Loucy (cell line): ENCODE results near the gene HRH3.

Experiments used
- H2AFZ ChIP-seq: fragments of 200-600 bp; sonication (generic); 2 replicates; pipeline ENCODE4 v1.6.0; 2016; ENCODE audit warnings: antibody characterized with exemption, mild to moderate bottlenecking, low read length, moderate library complexity
- H3F3A ChIP-seq: fragments of 200-600 bp; 2 replicates; pipeline ENCODE4 v1.6.0; 2016; ENCODE audit warnings: antibody characterized with exemption, low read depth, mild to moderate bottlenecking
- H3K27me3 ChIP-seq: fragments of 200-600 bp; sonication (generic); 2 replicates; pipeline ENCODE4 v1.6.1; 2014; ENCODE audit warnings: low read length, mild to moderate bottlenecking; ENCODE audit not compliant: insufficient read depth, poor library complexity, severe bottlenecking
- H3K36me3 ChIP-seq: fragments of 200-600 bp; sonication (generic); 2 replicates; pipeline ENCODE4 v1.6.1; 2016; ENCODE audit warnings: low read length; ENCODE audit not compliant: insufficient read depth
- H3K4me1 ChIP-seq: fragments of 200-600 bp; sonication (generic); 2 replicates; pipeline ENCODE4 v1.5.1; 2014; ENCODE audit warnings: low read length, mild to moderate bottlenecking; ENCODE audit not compliant: insufficient read depth, poor library complexity, severe bottlenecking
- H3K4me2 ChIP-seq: fragments of 200-600 bp; sonication (generic); 2 replicates; pipeline ENCODE4 v1.6.0; 2014; ENCODE audit warnings: antibody characterized with exemption, low read length, low read depth, mild to moderate bottlenecking; ENCODE audit not compliant: poor library complexity, severe bottlenecking
- H3K4me3 ChIP-seq: fragments of 200-600 bp; sonication (generic); 2 replicates; pipeline ENCODE4 v1.5.1; 2014; ENCODE audit warnings: low read length, mild to moderate bottlenecking, mixed read lengths; ENCODE audit not compliant: poor library complexity, severe bottlenecking
- H3K79me2 ChIP-seq: fragments of 200-600 bp; sonication (generic); 2 replicates; pipeline ENCODE4 v1.6.1; 2014; ENCODE audit warnings: low read length; ENCODE audit not compliant: insufficient read depth
- H3K9ac ChIP-seq: fragments of 200-600 bp; sonication (generic); 2 replicates; pipeline ENCODE4 v1.6.0; 2014; ENCODE audit warnings: mild to moderate bottlenecking, low read depth, low read length, moderate library complexity; ENCODE audit not compliant: poor library complexity, severe bottlenecking
- H3K9me2 ChIP-seq: fragments of 200-600 bp; sonication (generic); replicated peaks from 2 replicates; pipeline ENCODE4 v1.6.1; 2016; ENCODE audit warnings: low read depth, low read length, mixed read lengths
- H3K9me3 ChIP-seq: fragments of 200-600 bp; sonication (generic); 2 replicates; pipeline ENCODE4 v1.6.1; 2014; ENCODE audit warnings: mild to moderate bottlenecking, antibody characterized with exemption, low read length, low read depth; ENCODE audit not compliant: insufficient read depth
- H4K20me1 ChIP-seq: fragments of 200-600 bp; sonication (generic); 2 replicates; pipeline ENCODE4 v1.6.0; 2014; ENCODE audit warnings: antibody characterized with exemption, low read length, mild to moderate bottlenecking; ENCODE audit not compliant: insufficient read depth, poor library complexity, severe bottlenecking
- CTCF ChIP-seq: fragments of 200-600 bp; sonication (generic); conservative IDR thresholded peaks from 2 replicates; pipeline ENCODE4 v1.5.1; 2014; ENCODE audit warnings: mild to moderate bottlenecking, antibody characterized with exemption, low read length
- EZH2phosphoT487 ChIP-seq: fragments of 200-600 bp; IDR thresholded peaks from 2 replicates; pipeline ENCODE4 v1.6.1; 2018; ENCODE audit warnings: antibody characterized with exemption, mild to moderate bottlenecking, moderate library complexity, borderline replicate concordance

Gene HRH3

DNA sequence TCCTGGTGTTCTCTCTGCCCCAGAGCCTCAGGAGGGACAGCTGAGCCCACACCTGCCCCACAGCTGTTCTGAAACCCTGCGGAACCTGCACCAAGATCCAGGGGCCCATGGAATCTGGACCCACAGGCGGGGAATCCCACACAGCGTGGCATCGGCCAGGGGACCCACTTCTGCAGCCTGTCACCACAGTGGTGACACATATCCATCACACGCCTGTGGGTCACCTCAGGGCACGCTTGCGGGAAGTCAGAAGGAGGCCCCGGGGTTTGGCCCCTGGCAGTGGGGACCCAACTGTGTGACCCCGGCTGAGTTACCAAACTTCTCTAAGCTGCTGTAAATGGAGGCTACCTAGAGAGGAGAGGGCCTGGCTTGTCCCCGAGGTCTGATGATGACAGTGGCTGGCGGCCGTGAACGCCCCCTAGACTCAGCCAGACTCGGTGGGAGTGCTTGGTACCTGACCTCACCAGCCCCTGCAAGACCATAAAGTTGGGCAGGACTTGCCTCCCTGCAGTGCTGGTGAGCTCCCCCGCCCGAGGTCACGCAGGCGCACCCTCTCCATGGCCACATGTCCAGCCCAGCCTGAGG lies 2.3 kb upstream of the HRH3 start:
- Histone ChIP-seq H2AFZ (no peak overlapping the region), H3K4me2 (no peak overlapping the region), H3K9me3 (no peaks in the 10 kb centered on the region), H3K27me3 (no peaks in the 10 kb centered on the region), H3K9ac (no peak overlapping the region), H3K36me3 (no peaks in the 10 kb centered on the region), H3F3A (no peaks in the 10 kb centered on the region), H3K4me3 (no peak overlapping the region), H4K20me1 (no peaks in the 10 kb centered on the region), H3K4me1 (no peaks in the 10 kb centered on the region), H3K79me2 (no peaks in the 10 kb centered on the region), H3K9me2 (no peaks in the 10 kb centered on the region)
- TF ChIP-seq CTCF (no peak), EZH2phosphoT487 (no peak)

GRCh38 chr20:62220666-62221568 lies 839 bp upstream of the HRH3 start:
- TF ChIP-seq CTCF, result no peak
- TF ChIP-seq EZH2phosphoT487, result no peak
- Histone ChIP-seq H3K4me1 (no peaks in the 10 kb centered on the region), H4K20me1 (no peaks in the 10 kb centered on the region), H3K27me3 (no peaks in the 10 kb centered on the region), H3K9me3 (no peaks in the 10 kb centered on the region), H3K9me2 (no peaks in the 10 kb centered on the region), H3F3A (no peaks in the 10 kb centered on the region), H3K9ac (no peak overlapping the region), H3K79me2 (no peaks in the 10 kb centered on the region), H3K4me2 (no peak overlapping the region), H3K36me3 (no peaks in the 10 kb centered on the region), H2AFZ (no peak overlapping the region), H3K4me3 (no peak overlapping the region)

GRCh38 chr20:62219101-62219991 lies 732 bp downstream of the HRH3 start:
- Histone ChIP-seq H2AFZ (no peak overlapping the region), H3K4me2 (no peak overlapping the region), H3K9me3 (no peaks in the 10 kb centered on the region), H3K36me3 (no peaks in the 10 kb centered on the region), H3K9ac (no peak overlapping the region), H3F3A (no peaks in the 10 kb centered on the region), H4K20me1 (no peaks in the 10 kb centered on the region), H3K4me1 (no peaks in the 10 kb centered on the region), H3K27me3 (no peaks in the 10 kb centered on the region), H3K4me3 (no peak overlapping the region), H3K79me2 (no peaks in the 10 kb centered on the region), H3K9me2 (no peaks in the 10 kb centered on the region)
- no peak for TF ChIP-seq CTCF
- TF ChIP-seq EZH2phosphoT487, result no peak
